K562 (cell line): ENCODE data around the gene GFOD1. TPM values are rescaled to one million over a fixed set of nuclear protein-coding genes. Genes with fewer than 3 reads are reported as not detected.

Source experiments
- ATAC-seq: fragments of 200-7000 bp; cut with Tn5 transposase; 3 replicates; pipeline ENCODE4 v1.9.1; 2020; ENCODE audit warnings: moderate library complexity
- BruUV-seq: library from RNA; stranded (reverse); fragments of 400-500 nt; replicated peaks from 2 replicates; lab custom pipeline; 2021; lab: Mats Ljungman, UMichigan
- CTCF ChIA-PET: fragments of 300-600 bp; formaldehyde crosslinking; extraction: SDS; loops from one replicate; lab custom pipeline; 2021; ENCODE audit warnings: low intra/inter-chr PET ratio; lab: Yijun Ruan, JAX
- POLR2A ChIA-PET: fragments of 300-600, 350-650 bp; sonication (Branson Sonifier 250); formaldehyde crosslinking; extraction: SDS; loops from one replicate; lab custom pipeline; 2021; ENCODE audit warnings: antibody characterized with exemption, inconsistent platforms; lab: Yijun Ruan, JAX
- DNase-seq, 4 experiments: peaks; one replicate each; pipeline versions ENCODE4 v3.0.0 to v3.0.0-alpha.2; 2011 to 2018; ENCODE audit warnings: low spot score in 3 of 4, mixed read lengths in 3 of 4; ENCODE audit errors: extremely low read depth in 1 of 4
- FAIRE-seq: peaks from 2 replicates; lab custom pipeline; 2011; peaks lifted over from hg19 to GRCh38; lab: Jason Lieb, UNC
- H2AFZ ChIP-seq: 2 replicates; pipeline ENCODE4 v1.6.0; 2011; ENCODE audit warnings: low read depth, low read length, control low read depth, inconsistent platforms
- H3K27ac ChIP-seq: fragments of 200-600 bp; 3 replicates; pipeline ENCODE4 v1.8.0; 2011; ENCODE audit warnings: low read depth, mild to moderate bottlenecking, control low read depth, inconsistent platforms, low read length, moderate library complexity, mixed read lengths; ENCODE audit errors: extremely low read depth
- H3K27me3 ChIP-seq, 2 experiments: fragments of 300-600 bp in 1 of 2; 2 replicates in 1 of 2; 3 replicates in 1 of 2; pipeline versions ENCODE4 v1.6.0 to v1.8.0; 2011; ENCODE audit warnings: inconsistent platforms in 2 of 2, low read length in 2 of 2, mild to moderate bottlenecking in 1 of 2, mixed read lengths in 1 of 2, moderate library complexity in 1 of 2; ENCODE audit not compliant: control insufficient read depth in 2 of 2, insufficient read depth in 2 of 2
- H3K36me3 ChIP-seq: fragments of 300-600 bp; 3 replicates; pipeline ENCODE4 v1.8.0; 2011; ENCODE audit warnings: mild to moderate bottlenecking, low read length, inconsistent platforms; ENCODE audit not compliant: control insufficient read depth, insufficient read depth
- H3K4me1 ChIP-seq, 2 experiments: fragments of 200-600 bp in 1 of 2; replicated peaks in 1 of 2; 2 replicates in 1 of 2; 3 replicates in 1 of 2; pipeline versions ENCODE4 v1.5.1 to v1.8.0; 2011; ENCODE audit warnings: inconsistent platforms in 2 of 2, low read length in 2 of 2, mild to moderate bottlenecking in 1 of 2, mixed read lengths in 1 of 2, moderate library complexity in 1 of 2; ENCODE audit not compliant: control insufficient read depth in 2 of 2, insufficient read depth in 2 of 2
- H3K4me2 ChIP-seq: 2 replicates; pipeline ENCODE4 v1.6.1; 2011; ENCODE audit warnings: low read length, control low read depth, inconsistent platforms, mixed read lengths; ENCODE audit not compliant: insufficient read depth
- H3K4me3 ChIP-seq: fragments of 200-600 bp; sonication (generic), shearing (Covaris generic); 2 replicates; pipeline ENCODE4 v1.5.1; 2016; ENCODE audit warnings: control low read depth, inconsistent platforms
- H3K79me2 ChIP-seq: fragments of 200-600 bp; 3 replicates; pipeline ENCODE4 v1.8.0; 2011; ENCODE audit warnings: low read length, inconsistent platforms; ENCODE audit not compliant: control insufficient read depth, insufficient read depth
- H3K9ac ChIP-seq, 2 experiments: 2 replicates each; pipeline versions ENCODE4 v1.6.0 to v1.6.1; 2011; ENCODE audit warnings: low read depth in 2 of 2, low read length in 2 of 2, control low read depth in 1 of 2, inconsistent platforms in 1 of 2, mild to moderate bottlenecking in 1 of 2, mixed read lengths in 1 of 2; ENCODE audit not compliant: insufficient read depth in 1 of 2
- H3K9me1 ChIP-seq: one replicate; pipeline ENCODE4 v1.6.0; 2011; ENCODE audit warnings: inconsistent platforms, mild to moderate bottlenecking, low read length, moderate library complexity; ENCODE audit not compliant: control insufficient read depth, insufficient read depth
- H3K9me3 ChIP-seq: replicated peaks from 2 replicates; pipeline ENCODE4 v1.5.1; 2011; ENCODE audit warnings: low read depth, low read length, inconsistent platforms; ENCODE audit not compliant: control insufficient read depth, insufficient read depth
- H4K20me1 ChIP-seq: replicated peaks from 2 replicates; pipeline ENCODE4 v1.6.1; 2011; ENCODE audit warnings: low read length, inconsistent platforms, mixed read lengths; ENCODE audit not compliant: control insufficient read depth, insufficient read depth
- BACH1 ChIP-seq: fragments of 200-800 bp; sonication (Bioruptor generic); IDR thresholded peaks from 2 replicates; pipeline ENCODE4 v1.6.1; 2016; ENCODE audit warnings: missing genetic modification characterization, missing compliant biosample characterization
- DDX20 ChIP-seq: fragments of 450-650 bp; IDR thresholded peaks from 2 replicates; pipeline ENCODE4 v1.6.1; 2016; ENCODE audit warnings: missing genetic modification characterization, low read depth, mild to moderate bottlenecking, missing compliant biosample characterization, moderate library complexity
- KAT2B ChIP-seq: IDR thresholded peaks from one replicate; pipeline ENCODE4 v1.6.1; 2012; ENCODE audit warnings: low read depth, mild to moderate bottlenecking, control low read depth, inconsistent platforms, low read length, moderate library complexity
- SETDB1 ChIP-seq: IDR thresholded peaks from one replicate; pipeline ENCODE4 v1.6.1; 2012; ENCODE audit warnings: low read length, control low read depth, inconsistent platforms
- ZNF197 ChIP-seq: fragments of 200-800 bp; sonication (Bioruptor generic); IDR thresholded peaks from 2 replicates; pipeline ENCODE4 v1.6.1; 2016; ENCODE audit warnings: low read depth, missing genetic modification characterization, missing compliant biosample characterization
- WGBS: fragments of 100-300 bp; shearing (Covaris generic); methylation state at CpG from one replicate; pipeline ENCODE4 v1.1.6; 2016; ENCODE audit warnings: low coverage, mixed read lengths; ENCODE audit not compliant: insufficient coverage; ENCODE audit errors: missing lambda C conversion rate; 5-methylcytosine and 5-hydroxymethylcytosine counted together
- in situ Hi-C: fragments of 300-500 bp; cut with MboI; formaldehyde crosslinking; loops from 4 replicates; pipeline ENCODE4 v1.15.0; 2018; ENCODE audit warnings: inconsistent platforms, mixed read lengths
- intact Hi-C: fragments of 100-400 bp; cut with micrococcal nuclease; formaldehyde crosslinking; loops from 2 replicates; pipeline ENCODE4 v1.14.2; 2022
- polyA plus RNA-seq, 8 experiments: library from polyadenylated mRNA; depleted of rRNA in 4 of 8; stranded (reverse) in 5 of 8; unstranded in 3 of 8; fragments of >200 nt; fragmentation: Nextera tagmentation in 2 of 8; fragmentation: Illumina TruSeq in 1 of 8; extraction: Ambion mirVana in 2 of 8; extraction: Trizol in 1 of 8; gene quantifications; 2 replicates each; pipeline versions ENCODE4 v1.2.1 to v1.2.3, GENCODE V29; 2011 to 2014; ENCODE audit warnings: inconsistent platforms in 1 of 8, missing spikeins in 1 of 8
- total RNA-seq, 7 experiments: library from RNA; depleted of rRNA in 6 of 7; stranded (reverse); fragments of >200 nt in 6 of 7; fragmentation: Illumina TruSeq in 2 of 7; extraction: Trizol in 2 of 7; gene quantifications; 2 replicates each; pipeline versions ENCODE4 v1.2.1 to v1.2.3, GENCODE V29; 2011 to 2021; ENCODE audit warnings: low replicate concordance in 1 of 7
- TF ChIP-seq, protein P1 (sequence below): sonication (generic); formaldehyde crosslinking; IDR thresholded peaks from 2 replicates; pipeline ENCODE4 v1.8.0; 2022; ENCODE audit warnings: mild to moderate bottlenecking, missing genetic modification reagents
- TF ChIP-seq, protein P2 (sequence below): fragments of 150-350 bp; conservative IDR thresholded peaks from 2 replicates; pipeline ENCODE4 v1.6.1; 2014; ENCODE audit warnings: low read length

The GFOD1 gene
- total and polyA plus RNA-seq, 9 of the 15 experiments (the other 6 are each of a cell fraction or from before 2014, with no cell fraction given), result 3.8 to 12.0 (median 8.2) TPM

DNA sequence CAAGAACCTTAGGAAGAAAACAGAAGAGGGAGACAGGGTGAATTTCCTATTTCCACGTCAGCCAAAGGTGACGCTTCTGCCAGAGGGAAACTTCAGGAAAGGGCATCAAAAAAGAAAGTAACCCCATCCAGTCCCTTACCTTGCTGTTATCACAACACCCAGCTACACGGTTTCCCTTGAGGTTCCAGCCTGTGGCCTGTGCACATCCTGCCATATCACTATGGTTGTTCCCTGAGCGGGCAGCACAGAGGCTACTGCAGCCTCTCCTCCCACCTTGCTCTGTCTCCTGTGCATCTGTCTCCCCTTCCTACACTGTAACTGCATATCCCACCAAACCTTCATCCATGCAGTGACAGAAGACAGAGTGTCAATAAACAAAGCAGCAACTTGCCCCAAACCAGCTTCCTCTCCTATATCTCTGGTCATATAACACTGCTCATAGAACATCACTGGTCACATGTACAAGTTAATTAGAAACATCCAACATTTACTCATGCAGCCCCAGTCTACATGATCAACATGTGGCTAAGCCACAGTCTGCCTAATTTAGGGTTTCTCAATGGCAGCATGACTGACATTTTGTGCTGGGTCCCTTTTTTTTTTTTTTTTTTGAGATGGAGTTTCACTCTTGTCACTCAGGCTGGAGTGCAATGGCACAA is 54.7 kb downstream of the GFOD1 start:
- ChIA-PET POLR2A (interaction anchor here (1.2 kb wide), 1 partner anchor 22 kb away, joined by 3 read pairs; no protein-coding TSS in a partner anchor), CTCF (no interaction called here)
- no peaks in the 10 kb centered on the region for H3K36me3 ChIP-seq
- no peak overlapping the region for H3K9ac ChIP-seq
- in situ Hi-C loops, result no loop called here
- ATAC-seq (no peak), DNase-seq (no peak), FAIRE-seq (no peak)
- no peaks in the 10 kb centered on the region; the same call in 1 of the 2 replicates for H3K9me3 ChIP-seq
- TF ChIP-seq ZNF197 (CRISPR knock-in tag) (no peak), DDX20 (tag) (no peak), KAT2B (no peak), SETDB1 (no peak), BACH1 (tag) (no peak)
- TF ChIP-seq, protein P1, sequence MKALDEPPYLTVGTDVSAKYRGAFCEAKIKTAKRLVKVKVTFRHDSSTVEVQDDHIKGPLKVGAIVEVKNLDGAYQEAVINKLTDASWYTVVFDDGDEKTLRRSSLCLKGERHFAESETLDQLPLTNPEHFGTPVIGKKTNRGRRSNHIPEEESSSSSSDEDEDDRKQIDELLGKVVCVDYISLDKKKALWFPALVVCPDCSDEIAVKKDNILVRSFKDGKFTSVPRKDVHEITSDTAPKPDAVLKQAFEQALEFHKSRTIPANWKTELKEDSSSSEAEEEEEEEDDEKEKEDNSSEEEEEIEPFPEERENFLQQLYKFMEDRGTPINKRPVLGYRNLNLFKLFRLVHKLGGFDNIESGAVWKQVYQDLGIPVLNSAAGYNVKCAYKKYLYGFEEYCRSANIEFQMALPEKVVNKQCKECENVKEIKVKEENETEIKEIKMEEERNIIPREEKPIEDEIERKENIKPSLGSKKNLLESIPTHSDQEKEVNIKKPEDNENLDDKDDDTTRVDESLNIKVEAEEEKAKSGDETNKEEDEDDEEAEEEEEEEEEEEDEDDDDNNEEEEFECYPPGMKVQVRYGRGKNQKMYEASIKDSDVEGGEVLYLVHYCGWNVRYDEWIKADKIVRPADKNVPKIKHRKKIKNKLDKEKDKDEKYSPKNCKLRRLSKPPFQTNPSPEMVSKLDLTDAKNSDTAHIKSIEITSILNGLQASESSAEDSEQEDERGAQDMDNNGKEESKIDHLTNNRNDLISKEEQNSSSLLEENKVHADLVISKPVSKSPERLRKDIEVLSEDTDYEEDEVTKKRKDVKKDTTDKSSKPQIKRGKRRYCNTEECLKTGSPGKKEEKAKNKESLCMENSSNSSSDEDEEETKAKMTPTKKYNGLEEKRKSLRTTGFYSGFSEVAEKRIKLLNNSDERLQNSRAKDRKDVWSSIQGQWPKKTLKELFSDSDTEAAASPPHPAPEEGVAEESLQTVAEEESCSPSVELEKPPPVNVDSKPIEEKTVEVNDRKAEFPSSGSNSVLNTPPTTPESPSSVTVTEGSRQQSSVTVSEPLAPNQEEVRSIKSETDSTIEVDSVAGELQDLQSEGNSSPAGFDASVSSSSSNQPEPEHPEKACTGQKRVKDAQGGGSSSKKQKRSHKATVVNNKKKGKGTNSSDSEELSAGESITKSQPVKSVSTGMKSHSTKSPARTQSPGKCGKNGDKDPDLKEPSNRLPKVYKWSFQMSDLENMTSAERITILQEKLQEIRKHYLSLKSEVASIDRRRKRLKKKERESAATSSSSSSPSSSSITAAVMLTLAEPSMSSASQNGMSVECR (CRISPR knock-in tag), result peak; percentile 27; the same call in 1 of the 2 replicates
- TF ChIP-seq, protein P2, sequence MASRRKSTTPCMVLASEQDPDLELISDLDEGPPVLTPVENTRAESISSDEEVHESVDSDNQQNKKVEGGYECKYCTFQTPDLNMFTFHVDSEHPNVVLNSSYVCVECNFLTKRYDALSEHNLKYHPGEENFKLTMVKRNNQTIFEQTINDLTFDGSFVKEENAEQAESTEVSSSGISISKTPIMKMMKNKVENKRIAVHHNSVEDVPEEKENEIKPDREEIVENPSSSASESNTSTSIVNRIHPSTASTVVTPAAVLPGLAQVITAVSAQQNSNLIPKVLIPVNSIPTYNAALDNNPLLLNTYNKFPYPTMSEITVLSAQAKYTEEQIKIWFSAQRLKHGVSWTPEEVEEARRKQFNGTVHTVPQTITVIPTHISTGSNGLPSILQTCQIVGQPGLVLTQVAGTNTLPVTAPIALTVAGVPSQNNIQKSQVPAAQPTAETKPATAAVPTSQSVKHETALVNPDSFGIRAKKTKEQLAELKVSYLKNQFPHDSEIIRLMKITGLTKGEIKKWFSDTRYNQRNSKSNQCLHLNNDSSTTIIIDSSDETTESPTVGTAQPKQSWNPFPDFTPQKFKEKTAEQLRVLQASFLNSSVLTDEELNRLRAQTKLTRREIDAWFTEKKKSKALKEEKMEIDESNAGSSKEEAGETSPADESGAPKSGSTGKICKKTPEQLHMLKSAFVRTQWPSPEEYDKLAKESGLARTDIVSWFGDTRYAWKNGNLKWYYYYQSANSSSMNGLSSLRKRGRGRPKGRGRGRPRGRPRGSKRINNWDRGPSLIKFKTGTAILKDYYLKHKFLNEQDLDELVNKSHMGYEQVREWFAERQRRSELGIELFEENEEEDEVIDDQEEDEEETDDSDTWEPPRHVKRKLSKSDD, result no peak
- H3K27me3 ChIP-seq, result no peaks in the 10 kb centered on the region
- H3K4me1 ChIP-seq, result peaks cover 3 to 15% of the 10 kb centered on the region in 2 experiments; a peak in 4 of 5 replicates
- no peaks in the 10 kb centered on the region for H3K79me2 ChIP-seq
- 53% methylated on average over 4 of the region's 4 CpGs for WGBS
- BruUV-seq, result no TSS peak
- no peaks in the 10 kb centered on the region for H3K9me1 ChIP-seq
- H2AFZ ChIP-seq, result no peak overlapping the region
- no peaks in the 10 kb centered on the region for H4K20me1 ChIP-seq
- intact Hi-C loops, result no loop called here
- H3K4me2 ChIP-seq, result no peak overlapping the region
- no peak overlapping the region for H3K4me3 ChIP-seq
- no peak overlapping the region for H3K27ac ChIP-seq
